ENCODE data around the gene TBC1D17. TPM values are rescaled to one million over a fixed set of nuclear protein-coding genes. Genes with fewer than 3 reads are reported as not detected.
"Not testable (repeated sequence)": the region's sequence is repeated elsewhere in the genome, so short reads cannot be mapped to it uniquely, and the experiment has no call there.

The TBC1D17 gene
- total RNA-seq, 1 donor from 2014 or later: 31.7 TPM

DNA sequence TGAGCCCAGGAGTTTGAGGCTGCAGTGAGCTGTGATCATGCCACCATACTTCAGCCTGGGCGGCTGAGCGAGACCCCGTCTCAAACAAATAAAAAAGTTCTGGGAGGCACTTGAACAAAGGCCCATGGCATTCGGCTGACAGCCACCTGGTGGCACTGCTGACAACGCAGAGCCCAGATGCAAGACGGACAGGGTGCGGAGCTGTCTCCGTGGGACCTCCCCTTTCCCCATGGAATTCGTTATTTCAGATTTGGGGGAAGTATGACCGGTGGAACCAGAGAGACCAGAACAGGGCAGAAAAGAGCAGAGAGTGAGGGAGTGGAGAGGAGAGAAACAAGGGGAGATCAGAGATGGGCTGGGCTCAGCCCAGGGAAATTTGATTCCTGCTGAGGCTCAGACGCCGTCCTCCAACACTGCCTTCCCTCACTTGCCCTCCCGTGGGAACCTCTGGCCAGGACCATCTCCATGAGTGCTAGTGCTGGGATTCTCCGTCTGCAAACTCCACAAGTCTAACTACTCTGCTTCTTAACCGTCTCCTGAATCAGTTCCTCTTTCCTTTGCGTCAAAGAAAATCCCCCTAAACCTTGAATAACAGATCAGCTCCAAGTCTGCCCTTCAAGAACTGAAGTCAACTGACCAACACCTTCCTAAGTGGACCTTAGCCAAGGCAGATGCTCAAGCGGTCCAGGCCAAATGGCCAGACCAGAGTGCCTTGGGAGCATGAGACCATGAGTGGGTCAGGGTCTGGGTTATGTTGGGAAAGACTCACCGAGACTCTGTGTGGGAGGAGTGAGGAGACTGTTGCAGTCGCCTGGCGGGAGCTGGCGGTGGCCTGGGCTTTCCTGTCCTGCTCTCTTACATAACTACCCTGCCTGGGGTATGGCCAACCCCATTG lies 39.6 kb downstream of the TBC1D17 start:
- ATAC-seq: peak; percentile 90
- peak; percentile 84 for DNase-seq (ENCODE audit: low spot score)

DNA sequence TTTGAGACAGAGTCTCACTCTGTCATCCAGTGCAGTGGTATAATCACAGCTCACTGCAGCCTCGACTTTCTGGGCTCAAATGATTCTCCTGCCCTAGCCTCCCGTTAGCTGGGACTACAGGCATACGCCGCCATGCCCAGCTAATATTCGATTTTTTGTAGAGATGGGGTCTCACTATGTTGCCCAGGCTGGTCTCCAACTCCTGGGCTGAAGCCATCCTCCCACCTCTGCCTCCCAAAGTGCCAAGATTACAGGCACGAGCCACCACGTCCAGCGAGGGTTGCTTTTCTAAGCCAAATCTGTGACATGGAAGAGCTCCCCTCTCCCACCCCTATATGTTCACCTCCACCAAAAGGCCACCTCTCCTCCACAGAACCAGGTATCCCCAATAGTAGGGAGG lies 40.6 kb downstream of the TBC1D17 start:
- DNase-seq (ENCODE audit: low spot score): no peak
- ATAC-seq: no peak

DNA sequence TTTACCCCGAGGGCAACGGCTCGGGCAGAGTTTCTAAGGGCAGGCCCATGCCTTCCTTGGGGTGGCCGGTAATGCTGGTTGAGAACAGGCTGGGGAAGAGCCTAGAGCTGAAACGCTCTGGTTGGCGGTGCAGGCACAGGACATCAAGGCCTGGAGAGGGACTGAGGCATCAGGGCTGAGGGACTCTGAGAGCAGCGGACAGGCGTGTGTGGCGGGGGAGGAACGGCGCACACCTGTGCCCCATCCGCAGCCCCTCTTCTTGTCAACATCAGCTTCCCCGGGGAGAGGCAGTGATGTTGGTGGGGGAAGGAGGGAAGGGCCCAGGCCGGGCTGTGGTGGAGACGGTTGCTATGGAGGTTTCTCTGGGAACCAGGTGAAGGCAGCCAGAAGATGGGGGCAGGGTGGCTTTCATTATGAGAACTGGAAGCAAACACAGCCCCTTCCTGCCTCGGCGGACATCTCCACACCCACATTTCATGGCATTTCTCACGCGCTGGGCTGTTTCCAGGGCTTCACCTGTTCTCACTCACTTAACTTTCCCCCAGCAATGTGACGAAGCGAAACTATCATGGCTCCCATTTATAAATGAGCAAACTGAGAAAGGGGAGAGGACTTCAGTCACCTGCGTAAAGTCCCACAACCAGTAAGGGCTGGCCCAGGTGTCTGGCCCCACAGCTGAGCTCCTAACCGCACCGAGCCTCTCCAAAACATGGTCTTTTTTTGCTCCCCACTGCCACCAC lies 43.3 kb downstream of the TBC1D17 start:
- ATAC-seq: no peak
- no peak for DNase-seq (ENCODE audit: low spot score)

DNA sequence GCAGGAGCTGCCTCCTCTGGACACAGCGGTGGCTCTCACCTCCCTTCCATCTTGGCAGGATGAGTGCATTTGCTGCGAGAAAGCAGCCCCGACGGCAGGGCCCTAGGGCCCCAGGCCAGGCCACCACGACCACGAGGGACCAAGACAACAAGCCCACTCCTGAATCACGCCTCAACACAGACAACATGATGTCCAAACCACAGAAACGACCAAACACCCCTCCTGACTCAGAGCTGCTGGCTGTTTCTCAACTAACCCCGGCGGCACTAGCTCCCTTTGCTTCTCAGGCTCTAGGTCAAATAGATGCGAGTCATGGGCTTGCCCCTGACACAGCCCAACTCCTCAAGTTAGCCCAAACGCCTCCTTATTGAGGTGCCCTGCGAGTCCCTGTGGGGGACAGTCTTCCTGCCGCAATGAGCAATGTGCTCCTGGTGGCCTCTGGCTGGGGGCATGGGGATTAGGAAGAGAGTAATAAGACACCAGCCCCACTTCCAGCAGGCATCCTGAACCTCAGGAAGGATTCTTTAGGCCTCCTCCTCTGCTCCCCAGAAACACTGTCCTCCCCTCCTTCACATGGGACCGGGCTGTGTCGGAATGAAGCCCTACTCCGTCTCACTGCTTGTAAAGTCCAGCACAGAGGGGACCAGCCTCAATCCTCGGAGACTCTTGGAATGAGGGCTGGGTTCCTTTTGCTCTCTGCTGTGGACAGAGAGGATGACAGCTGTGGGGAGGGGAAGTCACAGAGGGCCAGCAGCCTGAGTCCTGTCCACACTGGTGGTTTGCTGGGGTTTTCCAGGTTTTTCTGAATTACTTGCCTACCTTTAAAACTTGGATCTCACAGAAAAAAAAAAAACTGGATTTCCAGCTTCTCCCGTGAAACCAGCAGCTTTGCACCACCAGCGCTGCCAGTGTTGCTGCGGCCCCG lies 44.6 kb downstream of the TBC1D17 start:
- ATAC-seq (no peak), DNase-seq (ENCODE audit: low spot score) (no peak)

DNA sequence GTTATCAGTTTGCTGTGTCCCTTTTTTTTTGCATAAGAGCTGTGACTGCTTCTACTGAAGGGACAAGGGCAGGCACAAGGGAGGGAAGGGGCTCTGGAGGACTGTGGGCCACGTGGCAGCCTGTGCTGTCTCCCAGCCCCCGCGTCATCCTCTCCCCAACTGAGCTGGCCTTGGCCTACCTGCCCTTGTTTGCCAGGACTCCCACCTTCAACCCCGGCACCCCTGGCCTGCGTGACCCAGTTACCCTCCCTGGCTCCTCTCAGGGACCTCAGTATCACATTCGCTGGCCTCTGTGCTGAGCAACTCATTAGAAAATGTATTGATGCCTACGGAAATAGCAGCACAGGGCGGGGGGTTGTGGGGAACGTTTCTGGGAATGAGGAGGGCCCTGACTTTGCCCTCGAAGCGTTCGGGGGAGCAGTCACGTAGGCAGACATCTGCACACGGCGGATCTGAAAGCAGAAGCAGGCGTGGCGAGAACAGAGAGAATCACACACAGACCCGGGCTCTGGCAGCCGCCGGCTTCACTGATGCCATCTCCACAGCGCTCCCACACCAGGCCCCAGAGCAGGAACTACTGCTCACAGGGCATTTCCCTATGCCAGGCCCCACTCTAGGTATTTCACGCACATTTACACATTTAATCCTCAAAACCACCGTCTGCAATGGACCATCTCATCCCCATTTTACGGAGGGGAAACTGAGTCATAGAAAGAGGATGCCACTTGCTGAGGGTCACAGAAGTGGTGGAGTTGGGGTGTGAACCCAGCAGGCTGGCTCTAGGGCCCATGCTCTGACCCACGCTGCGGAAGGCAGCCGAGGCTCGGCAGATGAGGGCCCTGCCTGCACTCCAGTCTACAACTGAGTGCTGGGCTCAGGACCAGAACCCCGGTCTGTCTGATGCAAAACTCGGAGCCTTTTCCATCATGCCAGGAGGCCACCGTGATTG lies 45.8 kb downstream of the TBC1D17 start:
- peak; percentile 63 for ATAC-seq
- DNase-seq (ENCODE audit: low spot score): peak; percentile 96

DNA sequence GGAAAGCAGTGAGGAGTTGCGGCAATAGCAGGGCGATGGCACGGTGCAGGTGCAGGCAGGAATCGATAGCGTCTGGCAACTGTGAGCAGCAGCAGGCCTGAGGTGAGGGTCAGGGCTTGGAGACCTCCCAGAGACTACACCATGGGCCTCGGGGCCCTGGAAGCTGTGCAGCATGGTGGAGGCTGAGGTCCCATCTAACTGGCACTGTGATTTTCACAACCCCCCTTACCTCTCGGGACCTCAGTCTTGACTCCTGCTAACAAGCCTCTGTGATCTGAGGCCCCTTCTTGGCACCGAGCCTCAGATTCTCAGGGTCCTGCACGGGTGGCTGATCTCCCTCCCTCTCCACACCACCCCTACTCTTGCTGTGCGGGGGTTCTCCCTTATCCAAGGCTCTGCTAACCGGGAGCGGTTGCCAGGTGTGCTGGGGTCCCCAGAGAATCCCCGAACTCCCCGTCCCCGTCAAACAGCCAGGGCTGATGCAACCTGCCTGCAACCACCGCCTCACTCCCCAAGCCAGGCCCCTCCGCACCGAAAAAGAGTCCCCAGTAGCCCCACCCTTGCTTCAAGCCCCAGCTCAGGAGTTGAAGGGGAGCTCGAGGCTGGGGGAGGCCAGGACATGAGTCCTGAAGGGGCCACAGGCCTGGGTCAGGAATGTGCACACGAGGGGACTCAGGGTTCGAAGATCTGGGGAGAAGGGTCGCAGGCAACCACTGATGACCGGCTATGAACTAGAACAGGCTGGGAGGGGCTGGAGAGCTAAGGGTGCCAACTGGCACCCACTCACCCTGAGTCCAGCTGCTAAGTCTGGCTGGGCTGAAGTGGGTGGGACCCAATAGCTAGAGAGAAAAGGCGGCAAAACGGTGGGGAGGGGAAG lies 46.7 kb downstream of the TBC1D17 start:
- peak; percentile 97 for DNase-seq (ENCODE audit: low spot score)
- peak; percentile 65 for ATAC-seq

DNA sequence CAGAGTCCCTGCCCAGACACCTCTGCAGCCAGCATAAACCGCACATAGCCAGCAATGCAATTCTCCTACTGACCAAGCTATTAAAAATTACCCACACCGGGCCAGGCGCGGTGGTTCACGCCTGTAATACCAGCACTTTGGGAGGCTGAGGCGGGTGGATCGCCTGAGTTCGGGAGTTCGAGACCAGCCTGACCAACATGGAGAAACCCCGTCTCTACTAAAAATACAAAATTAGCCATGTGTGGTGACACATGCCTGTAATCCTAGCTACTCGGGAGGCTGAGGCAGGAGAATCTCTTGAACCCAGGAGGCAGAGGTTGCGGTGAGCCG lies 47.3 kb downstream of the TBC1D17 start:
- ATAC-seq; DNase-seq (ENCODE audit: low spot score): not testable (repeated sequence)

DNA sequence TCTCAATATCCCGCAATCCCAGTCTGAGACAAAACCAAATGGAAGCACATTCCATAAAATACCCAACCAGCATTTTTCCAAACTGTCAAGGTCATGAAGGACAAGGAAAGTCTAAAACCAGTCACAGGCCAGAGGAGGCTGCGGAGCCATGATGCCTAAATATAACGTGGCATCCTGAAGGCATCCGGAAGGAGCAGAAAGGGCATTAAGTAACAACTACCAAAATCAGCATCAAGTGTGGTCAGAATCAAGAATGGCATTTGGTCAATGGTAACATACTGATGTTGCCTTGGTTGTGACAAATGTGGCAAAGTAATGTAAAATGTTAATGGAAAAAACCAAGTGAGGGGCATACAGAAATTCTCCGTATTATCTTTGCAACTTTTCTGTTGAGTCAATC lies 48.0 kb downstream of the TBC1D17 start:
- ATAC-seq: no peak
- no peak for DNase-seq (ENCODE audit: low spot score)

DNA sequence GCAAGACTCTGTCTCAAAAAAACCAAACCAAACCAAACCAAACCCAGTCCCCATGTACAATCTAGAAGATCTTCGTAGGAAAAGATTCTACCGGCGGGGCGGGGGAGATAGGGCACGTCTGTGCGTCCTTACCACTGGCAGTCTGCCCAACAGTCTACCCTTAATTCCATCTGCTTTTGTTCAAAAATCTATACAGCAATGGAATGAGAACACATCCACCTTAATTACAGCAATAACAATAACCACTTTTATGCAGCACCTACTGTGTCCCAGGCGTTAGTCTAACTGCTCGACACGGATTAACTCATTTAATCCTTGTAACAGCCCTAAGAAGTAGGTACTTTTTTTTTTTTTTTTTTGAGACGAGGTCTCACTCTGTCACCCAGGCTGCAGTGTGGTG lies 49.0 kb downstream of the TBC1D17 start:
- ATAC-seq: no peak
- DNase-seq (ENCODE audit: low spot score): no peak

DNA sequence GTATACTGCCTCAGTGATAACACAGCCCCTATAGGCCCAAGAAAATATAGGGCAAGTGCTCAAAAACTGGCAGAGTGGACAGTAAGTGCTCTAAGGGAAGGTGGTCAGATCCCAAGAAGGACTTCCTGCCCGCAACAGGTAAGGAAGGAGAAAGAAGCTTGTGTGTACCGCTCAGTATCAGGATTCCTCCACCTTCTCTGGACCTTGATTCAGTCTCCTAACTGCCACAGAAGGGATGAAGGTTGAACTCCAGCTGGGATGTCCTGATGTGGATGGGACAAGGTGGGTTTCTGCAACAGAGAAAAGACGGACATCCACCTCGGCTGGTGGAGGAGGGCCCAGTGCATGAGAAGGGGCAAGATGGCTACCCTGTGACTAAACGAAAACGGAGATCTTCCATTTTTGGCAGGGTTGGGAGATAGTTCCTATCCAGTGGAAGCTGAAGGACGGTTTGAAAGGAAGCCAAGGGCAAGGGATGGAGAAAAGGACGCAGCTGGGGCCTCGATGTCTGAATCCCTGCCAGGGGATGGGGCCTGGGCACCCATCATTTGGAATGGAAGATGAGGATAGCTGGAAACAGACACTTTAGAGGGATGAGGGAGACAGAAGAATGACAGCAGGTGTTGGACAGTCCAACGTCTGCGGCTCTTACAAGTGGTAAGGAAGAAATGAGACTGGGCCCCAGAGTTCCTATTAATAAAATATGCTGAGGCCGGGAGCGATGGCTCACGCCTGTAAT lies 50.2 kb downstream of the TBC1D17 start:
- no peak for DNase-seq (ENCODE audit: low spot score)

DNA sequence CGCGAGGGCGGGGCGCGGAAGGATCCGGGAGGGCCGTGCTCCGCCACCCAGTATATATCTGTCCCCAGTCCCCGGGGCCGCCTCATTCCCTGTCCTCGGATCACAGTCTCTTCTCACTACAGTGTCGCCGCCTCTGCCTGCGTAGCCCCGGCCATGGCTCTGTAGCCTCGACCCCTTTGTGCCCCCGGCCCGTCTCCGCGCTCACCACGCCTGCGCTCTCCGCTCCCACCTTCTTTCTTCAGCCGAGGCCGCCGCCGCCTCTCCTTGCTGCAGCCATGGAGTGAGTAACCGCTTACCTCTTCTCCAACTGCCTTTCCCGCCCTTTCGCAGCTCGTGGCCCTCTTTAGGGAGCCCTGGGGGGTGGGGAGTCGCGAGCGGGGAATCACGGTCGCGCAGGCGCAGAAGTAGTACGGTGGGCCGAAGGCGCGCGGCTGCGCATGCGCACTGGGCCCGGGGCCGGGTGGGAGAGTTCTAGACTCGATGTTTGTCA lies 51.7 kb downstream of the TBC1D17 start, which contains the start of the genes ATF5 and NUP62:
TSS of gene ATF5 (plus strand) at position 85 of the 490 bp plus-strand sequence. CDS start 1,646 bp downstream, outside the sequence.
TSS of gene NUP62 (minus strand) at position 384 of the 490 bp plus-strand sequence. CDS start 19,697 bp downstream, outside the sequence.
- ATAC-seq (peak; percentile 66), DNase-seq (ENCODE audit: low spot score) (peak; percentile 91)

More for the DNA sequence above, 50.2 kb downstream of the TBC1D17 start:
- no peak for ATAC-seq

DNA sequence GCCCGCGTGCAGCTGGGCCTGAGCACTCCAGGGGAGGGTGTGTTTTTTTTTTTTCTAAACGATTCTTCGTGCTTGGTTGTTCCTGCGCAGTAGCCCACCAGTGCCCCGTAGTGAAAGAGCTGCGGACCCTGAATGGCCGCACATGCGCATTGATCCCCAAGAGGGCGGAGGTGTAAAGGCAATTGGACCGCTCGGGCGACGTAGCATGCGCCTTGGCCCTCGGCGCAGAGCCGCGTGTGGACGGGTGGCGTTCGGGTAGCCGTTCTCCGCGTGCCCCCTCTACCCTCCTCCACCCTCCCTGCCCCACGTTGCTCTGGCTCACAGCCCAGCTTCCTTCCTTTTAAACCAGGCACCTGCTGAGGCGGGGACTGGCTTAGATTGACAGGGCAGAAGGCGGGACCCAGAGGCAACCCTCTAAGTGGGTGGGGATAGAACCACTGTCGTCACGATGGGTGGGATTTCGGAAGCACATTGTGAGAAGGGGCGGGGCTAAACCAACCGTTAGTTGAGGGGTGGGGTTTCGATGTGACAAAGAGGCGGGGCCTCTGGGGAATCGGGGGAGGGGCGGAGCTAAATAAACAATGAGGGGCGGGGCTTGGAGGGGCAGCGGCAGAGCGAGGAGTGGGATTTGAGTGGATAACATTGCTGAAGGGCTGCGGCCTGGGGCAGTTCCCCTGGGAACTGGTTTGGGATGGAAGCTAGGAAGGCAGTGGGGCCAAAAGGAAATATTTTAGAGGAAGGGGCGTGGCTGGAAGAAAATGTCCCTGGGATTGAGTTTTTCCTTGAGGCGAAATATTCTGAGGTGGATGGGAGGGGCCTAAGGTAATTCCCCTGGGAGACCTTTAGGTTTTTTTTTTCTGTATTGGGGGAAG lies 52.3 kb downstream of the TBC1D17 start:
- DNase-seq (ENCODE audit: low spot score) (peak; percentile 95), ATAC-seq (peak; percentile 74)

DNA sequence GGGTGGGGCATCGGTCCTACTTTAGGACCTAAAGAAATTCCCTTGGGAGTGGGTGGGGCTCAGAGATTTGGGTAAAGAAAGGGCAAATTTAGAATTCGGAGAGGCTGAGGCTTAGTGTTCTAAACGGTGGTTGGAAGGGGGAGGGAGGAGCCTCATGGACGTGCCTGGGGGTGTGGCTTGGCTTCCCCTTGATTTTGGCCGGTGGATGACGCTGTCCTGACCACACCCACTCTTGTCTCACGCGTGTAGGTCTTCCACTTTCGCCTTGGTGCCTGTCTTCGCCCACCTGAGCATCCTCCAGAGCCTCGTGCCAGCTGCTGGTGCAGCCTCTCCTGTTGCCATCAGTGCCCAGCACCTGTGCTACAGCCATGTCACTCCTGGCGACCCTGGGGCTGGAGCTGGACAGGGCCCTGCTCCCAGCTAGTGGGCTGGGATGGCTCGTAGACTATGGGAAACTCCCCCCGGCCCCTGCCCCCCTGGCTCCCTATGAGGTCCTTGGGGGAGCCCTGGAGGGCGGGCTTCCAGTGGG lies 53.0 kb downstream of the TBC1D17 start:
- DNase-seq (ENCODE audit: low spot score): no peak
- ATAC-seq: peak; percentile 6

DNA sequence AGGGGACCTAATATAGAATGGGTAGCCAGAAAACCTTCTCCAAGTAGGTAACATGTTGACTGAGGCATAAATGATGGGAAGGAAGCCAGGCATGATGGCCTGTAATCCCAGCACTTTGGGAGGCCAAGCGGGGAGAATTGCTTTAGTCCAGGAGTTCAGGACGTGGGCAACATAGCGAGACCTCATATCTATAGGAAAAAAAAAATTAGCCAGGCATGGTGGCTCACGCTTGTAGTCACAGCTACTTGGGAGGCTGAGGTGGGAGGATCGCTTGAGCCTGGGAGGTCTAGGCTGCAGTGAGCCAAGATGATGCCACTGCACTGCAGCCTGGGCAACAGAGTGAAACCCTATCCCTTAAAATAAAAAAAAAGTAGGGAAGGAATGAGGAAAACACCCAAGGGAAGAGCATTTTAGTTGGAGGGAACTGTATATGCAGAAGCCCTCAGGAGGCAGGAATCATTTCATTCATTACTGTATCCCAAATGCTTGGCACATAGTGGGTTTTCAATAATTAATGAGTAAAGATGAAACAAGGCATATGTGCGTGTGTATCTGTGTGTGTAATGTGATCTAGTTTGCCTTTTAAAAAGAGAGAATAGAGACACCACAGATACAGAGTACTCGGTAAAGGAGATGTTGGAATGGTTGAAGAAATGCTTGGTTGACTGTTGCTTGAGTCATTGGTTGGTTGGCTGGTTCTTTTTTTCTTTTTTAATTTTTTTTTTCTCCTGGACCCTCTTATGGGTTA lies 54.0 kb downstream of the TBC1D17 start:
- DNase-seq (ENCODE audit: low spot score): no peak
- ATAC-seq: no peak

DNA sequence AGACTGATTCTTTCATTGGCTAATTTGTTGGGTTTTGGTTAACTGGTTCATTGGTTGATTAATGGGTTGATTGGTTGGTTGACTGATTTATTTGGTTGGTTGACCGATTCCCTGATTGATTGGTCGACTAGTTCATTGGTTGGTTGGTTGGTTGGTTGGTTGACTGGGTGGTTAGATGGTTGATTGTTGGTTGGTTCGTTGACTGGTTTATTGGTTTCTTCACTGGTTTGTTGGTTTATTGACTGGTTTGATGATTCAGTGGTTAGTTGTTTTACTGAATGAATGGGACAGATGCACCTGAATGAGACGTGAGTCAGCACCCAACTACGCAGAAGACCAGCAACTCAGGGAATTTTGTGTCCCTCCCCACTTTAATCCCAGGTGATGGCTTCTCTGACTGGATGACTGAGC lies 54.5 kb downstream of the TBC1D17 start:
- ATAC-seq: no peak
- DNase-seq (ENCODE audit: low spot score): no peak

DNA sequence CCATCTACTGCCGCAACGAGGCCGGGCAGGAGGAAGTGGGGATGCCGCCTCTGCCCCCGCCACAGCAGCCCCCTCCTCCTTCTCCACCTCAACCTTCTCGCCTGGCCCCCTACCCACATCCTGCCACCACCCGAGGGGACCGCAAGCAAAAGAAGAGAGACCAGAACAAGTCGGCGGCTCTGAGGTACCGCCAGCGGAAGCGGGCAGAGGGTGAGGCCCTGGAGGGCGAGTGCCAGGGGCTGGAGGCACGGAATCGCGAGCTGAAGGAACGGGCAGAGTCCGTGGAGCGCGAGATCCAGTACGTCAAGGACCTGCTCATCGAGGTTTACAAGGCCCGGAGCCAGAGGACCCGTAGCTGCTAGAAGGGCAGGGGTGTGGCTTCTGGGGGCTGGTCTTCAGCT lies 55.2 kb downstream of the TBC1D17 start:
- DNase-seq (ENCODE audit: low spot score) (no peak), ATAC-seq (no peak)
